K562 (cell line): ENCODE data around the gene PTBP3. TPM values are rescaled to one million over a fixed set of nuclear protein-coding genes. Genes with fewer than 3 reads are reported as not detected.

Experiments
- E2F1 ChIP-seq: sonication (generic); formaldehyde crosslinking; IDR thresholded peaks from 2 replicates; pipeline ENCODE4 v1.8.1; 2023; ENCODE audit warnings: mild to moderate bottlenecking, missing genetic modification reagents, moderate library complexity
- GABPB1 ChIP-seq: sonication (generic); formaldehyde crosslinking; IDR thresholded peaks from 2 replicates; pipeline ENCODE4 v1.8.0; 2022; ENCODE audit warnings: mild to moderate bottlenecking, missing genetic modification reagents
- HDAC1 ChIP-seq, 2 experiments: fragments of 450-650 bp; IDR thresholded peaks; 2 replicates each; pipeline ENCODE4 v1.6.1; 2016 to 2017; ENCODE audit warnings: inconsistent platforms in 1 of 2, mild to moderate bottlenecking in 1 of 2, moderate library complexity in 1 of 2
- HES1 ChIP-seq: fragments of 450-650 bp; IDR thresholded peaks from 2 replicates; pipeline ENCODE4 v1.6.1; 2016; ENCODE audit warnings: low read depth, mild to moderate bottlenecking, moderate library complexity
- HMBOX1 ChIP-seq: sonication (generic); IDR thresholded peaks from 2 replicates; pipeline ENCODE4 v1.6.1; 2016
- ID3 ChIP-seq, 2 experiments: fragments of 250-450 bp in 1 of 2; fragments of 450-650 bp in 1 of 2; sonication (Bioruptor Pico) in 1 of 2; IDR thresholded peaks; 2 replicates each; pipeline versions ENCODE4 v1.6.1 to v1.8.0; 2016 to 2021; ENCODE audit warnings: mild to moderate bottlenecking in 2 of 2, moderate library complexity in 2 of 2, missing compliant biosample characterization in 1 of 2, missing genetic modification characterization in 1 of 2
- JUN ChIP-seq, 2 experiments: sonication (generic) in 1 of 2; formaldehyde crosslinking in 1 of 2; IDR thresholded peaks; 2 replicates each; pipeline versions ENCODE4 v1.6.1 to v1.8.0; 2012 to 2022; ENCODE audit warnings: borderline replicate concordance in 2 of 2, mild to moderate bottlenecking in 2 of 2, improper control_type of control experiment in 1 of 2, low read depth in 1 of 2, low read length in 1 of 2, missing genetic modification reagents in 1 of 2
- MTA1 ChIP-seq: fragments of 450-650 bp; IDR thresholded peaks from 2 replicates; pipeline ENCODE4 v1.6.1; 2017; ENCODE audit warnings: borderline replicate concordance
- NR2C1 ChIP-seq, 2 experiments: fragments of 450-650 bp; IDR thresholded peaks; 2 replicates each; pipeline ENCODE4 v1.6.1; 2017; ENCODE audit warnings: mild to moderate bottlenecking in 2 of 2, antibody characterized with exemption in 1 of 2, inconsistent platforms in 1 of 2, missing compliant biosample characterization in 1 of 2, missing genetic modification characterization in 1 of 2
- PYGO2 ChIP-seq: fragments of 450-650 bp; IDR thresholded peaks from 2 replicates; pipeline ENCODE4 v1.6.1; 2016; ENCODE audit warnings: mild to moderate bottlenecking, missing genetic modification characterization, moderate library complexity, missing compliant biosample characterization
- RCOR1 ChIP-seq, 2 experiments: IDR thresholded peaks; 2 replicates each; pipeline ENCODE4 v1.6.1; 2012; ENCODE audit warnings: low read depth in 2 of 2, low read length in 2 of 2, borderline replicate concordance in 1 of 2, improper control_type of control experiment in 1 of 2
- SOX6 ChIP-seq: fragments of 450-650 bp; IDR thresholded peaks from 2 replicates; pipeline ENCODE4 v1.6.1; 2014; ENCODE audit warnings: mild to moderate bottlenecking
- SPI1 ChIP-seq: IDR thresholded peaks from 2 replicates; pipeline ENCODE4 v1.6.1; 2011; ENCODE audit warnings: low read depth, low read length, control low read depth, borderline replicate concordance
- STAT5A ChIP-seq: IDR thresholded peaks from 2 replicates; pipeline ENCODE4 v1.6.1; 2012; ENCODE audit warnings: low read length, inconsistent platforms, borderline replicate concordance
- TEAD2 ChIP-seq: fragments of 450-650 bp; IDR thresholded peaks from 2 replicates; pipeline ENCODE4 v1.6.1; 2016; ENCODE audit warnings: missing genetic modification characterization, control low read depth, missing compliant biosample characterization
- ZNF24 ChIP-seq: fragments of 450-650 bp; IDR thresholded peaks from 2 replicates; pipeline ENCODE4 v1.6.1; 2016
- ZNF395 ChIP-seq: fragments of 200-800 bp; sonication (Bioruptor generic); IDR thresholded peaks from 2 replicates; pipeline ENCODE4 v1.6.1; 2017; ENCODE audit warnings: missing genetic modification characterization, missing compliant biosample characterization
- ZNF551 ChIP-seq: fragments of 250-450 bp; sonication (Bioruptor Pico); IDR thresholded peaks from 2 replicates; pipeline ENCODE4 v1.5.0; 2021; ENCODE audit warnings: mild to moderate bottlenecking, moderate library complexity
- ZNF764 ChIP-seq: fragments of 250-450 bp; sonication (Bioruptor Pico); IDR thresholded peaks from 2 replicates; pipeline ENCODE4 v1.4.0; 2020; ENCODE audit warnings: low read depth, mild to moderate bottlenecking, moderate library complexity
- polyA plus RNA-seq, 8 experiments: library from polyadenylated mRNA; depleted of rRNA in 4 of 8; stranded (reverse) in 5 of 8; unstranded in 3 of 8; fragments of >200 nt; fragmentation: Nextera tagmentation in 2 of 8; fragmentation: Illumina TruSeq in 1 of 8; extraction: Ambion mirVana in 2 of 8; extraction: Trizol in 1 of 8; gene quantifications; 2 replicates each; pipeline versions ENCODE4 v1.2.1 to v1.2.3, GENCODE V29; 2011 to 2014; ENCODE audit warnings: inconsistent platforms in 1 of 8, missing spikeins in 1 of 8
- total RNA-seq, 7 experiments: library from RNA; depleted of rRNA in 6 of 7; stranded (reverse); fragments of >200 nt in 6 of 7; fragmentation: Illumina TruSeq in 2 of 7; extraction: Trizol in 2 of 7; gene quantifications; 2 replicates each; pipeline versions ENCODE4 v1.2.1 to v1.2.3, GENCODE V29; 2011 to 2021; ENCODE audit warnings: low replicate concordance in 1 of 7

PTBP3 gene
- total and polyA plus RNA-seq, 9 of the 15 experiments (the other 6 are each of a cell fraction or from before 2014, with no cell fraction given), result 22.4 to 132 (median 68.0) TPM

- TF ChIP-seq PYGO2 (tag), result 0 out of 2 replicates have a peak, but pooled peaks have one; percentile 16
- no peak for TF ChIP-seq NR2C1 (IDR thresholded peaks at IDR 0.05)
- 0 out of 2 replicates have a peak, but pooled peaks have one; percentile 49 for TF ChIP-seq NR2C1 (tag; IDR thresholded peaks at IDR 0.05)
- 0 out of 2 replicates have a peak, but pooled peaks have one; percentile 23 for TF ChIP-seq HES1
- no peak for TF ChIP-seq SPI1
- peak in 1 of 2 experiments; percentile 55; a peak in 3 of 4 replicates for TF ChIP-seq HDAC1 (IDR thresholded peaks at IDR 0.05)
- TF ChIP-seq ZNF551 (CRISPR knock-in tag), result no peak
- TF ChIP-seq STAT5A, result no peak
- TF ChIP-seq JUN (IDR thresholded peaks at IDR 0.05; ENCODE audit: borderline replicate concordance, low read depth, low read length), result peak; percentile 66; the same call in 1 of the 2 replicates
- no peak for TF ChIP-seq JUN (CRISPR knock-in tag; IDR thresholded peaks at IDR 0.05; ENCODE audit: borderline replicate concordance)
- no peak for TF ChIP-seq ZNF764 (CRISPR knock-in tag)
- no peak; the same call in 1 of the 2 replicates for TF ChIP-seq GABPB1 (CRISPR knock-in tag)
- TF ChIP-seq HMBOX1, result peak; percentile 39; the same call in 1 of the 2 replicates
- TF ChIP-seq E2F1, result 0 out of 2 replicates have a peak, but pooled peaks have one; percentile 38
- TF ChIP-seq MTA1, result peak; percentile 48; the same call in 1 of the 2 replicates
- TF ChIP-seq SOX6, result peak; percentile 75
- TF ChIP-seq ID3 (CRISPR knock-in tag; IDR thresholded peaks at IDR 0.05), result no peak
- 0 out of 2 replicates have a peak, but pooled peaks have one; percentile 31 for TF ChIP-seq ID3 (tag; IDR thresholded peaks at IDR 0.05)
- TF ChIP-seq ZNF395 (CRISPR knock-in tag), result peak; percentile 45; the same call in 1 of the 2 replicates
- TF ChIP-seq RCOR1 (IDR thresholded peaks at IDR 0.05; ENCODE audit: borderline replicate concordance in 1 of 2, low read depth in 2 of 2, low read length in 2 of 2), result peak in 1 of 2 experiments; percentile 83; a peak in 2 of 4 replicates
- TF ChIP-seq TEAD2, result peak; percentile 60; the same call in 1 of the 2 replicates
- 0 out of 2 replicates have a peak, but pooled peaks have one; percentile 18 for TF ChIP-seq ZNF24
Observed at GRCh38 chr9:112180387-112180881, 153.0 kb downstream of the PTBP3 start (continued).
